ENCODE measurements around the gene IMMP2L. TPM values are rescaled to one million over a fixed set of nuclear protein-coding genes. Genes with fewer than 3 reads are reported as not detected.
A peak's percentile ranks its signal among the peaks of the same experiment; 100 is the strongest.

Gene IMMP2L
- total RNA-seq, 6 experiments from 2014 or later: 14.2 to 25.3 (median 19.7) TPM

- Histone ChIP-seq H3K4me3 (no peak overlapping the region), H3K4me1 (no peaks in the 10 kb centered on the region), H3K27me3 (no peaks in the 10 kb centered on the region), H3K27ac (no peak overlapping the region), H3K36me3 (no peaks in the 10 kb centered on the region), H3K9me3 (no peaks in the 10 kb centered on the region)
- intact Hi-C loops (cut with DNase I): no loop called here
- no peak for DNase-seq
- no peak for TF ChIP-seq CTCF (IDR thresholded peaks at IDR 0.05)
- TF ChIP-seq POLR2A (IDR thresholded peaks at IDR 0.05): no peak
- no peak for ATAC-seq
- WGBS (ENCODE audit: insufficient coverage, low coverage, low lambda C conversion rate, missing lambda C conversion rate): 62% methylated on average over 2 of the region's 2 CpGs
Observed at GRCh38 chr7:111092406-111093236, 469.7 kb downstream of the IMMP2L start.

GRCh38 chr7:111091593-111092358 lies 470.5 kb downstream of the IMMP2L start:
- ATAC-seq: peak in 2 of 4 donors; percentile 11 to 23
- H3K27ac ChIP-seq: no peak overlapping the region
- intact Hi-C loops (cut with DNase I): no loop called here

GRCh38 chr7:111090846-111091245 lies 471.4 kb downstream of the IMMP2L start, which contains the start of gene LRRN3:
Gene LRRN3 (plus strand): TSS chr7:111091127. CDS start chr7:111122773, 31,646 bp downstream.
- H3K4me3 ChIP-seq: peak within 1 kb of the TSS in 1 of 3 donors; percentile 6
- TF ChIP-seq POLR2A (IDR thresholded peaks at IDR 0.05) (no peak), CTCF (IDR thresholded peaks at IDR 0.05) (no peak)
- no peaks in the 10 kb centered on the region for H3K36me3 ChIP-seq
- DNase-seq (peak in 1 of 3 donors; percentile 44), ATAC-seq (peak; percentile 47 to 69 (median 53))
- no peaks in the 10 kb centered on the region for H3K9me3 ChIP-seq
- intact Hi-C loops (cut with DNase I): no loop called here
- no peak within 1 kb of the TSS for H3K27ac ChIP-seq
- H3K27me3 ChIP-seq: no peaks in the 10 kb centered on the region
- no peaks in the 10 kb centered on the region for H3K4me1 ChIP-seq
- 62% methylated on average over 5 of the region's 6 CpGs for WGBS (ENCODE audit: insufficient coverage, low coverage, low lambda C conversion rate, missing lambda C conversion rate)

More at GRCh38 chr7:111091593-111092358, 470.5 kb downstream of the IMMP2L start:
- H3K36me3 ChIP-seq: no peaks in the 10 kb centered on the region
- DNase-seq: no peak
- H3K4me3 ChIP-seq: no peak overlapping the region
- no peaks in the 10 kb centered on the region for H3K9me3 ChIP-seq
- no peaks in the 10 kb centered on the region for H3K4me1 ChIP-seq
- H3K27me3 ChIP-seq: no peaks in the 10 kb centered on the region
- WGBS (ENCODE audit: insufficient coverage, low coverage, low lambda C conversion rate, missing lambda C conversion rate): 47% methylated on average over 3 of the region's 3 CpGs
- no peak for TF ChIP-seq POLR2A (IDR thresholded peaks at IDR 0.05)
- TF ChIP-seq CTCF (IDR thresholded peaks at IDR 0.05): no peak

- no peaks in the 10 kb centered on the region for H3K9me3 ChIP-seq
- no peak overlapping the region for H3K27ac ChIP-seq
- DNase-seq (no peak), ATAC-seq (peak; percentile 77 to 91 (median 82))
- no peak for TF ChIP-seq POLR2A (IDR thresholded peaks at IDR 0.05)
- peak; percentile 61 to 88 (median 80) for TF ChIP-seq CTCF (IDR thresholded peaks at IDR 0.05)
- intact Hi-C loops (cut with DNase I): no loop called here
- H3K27me3 ChIP-seq: no peaks in the 10 kb centered on the region
- no peak overlapping the region for H3K4me3 ChIP-seq
- H3K36me3 ChIP-seq: no peaks in the 10 kb centered on the region
- no peaks in the 10 kb centered on the region for H3K4me1 ChIP-seq
- 17% methylated on average over 1 of the region's 1 CpG for WGBS (ENCODE audit: insufficient coverage, low coverage, low lambda C conversion rate, missing lambda C conversion rate)
Observed at GRCh38 chr7:111089822-111090426, 472.4 kb downstream of the IMMP2L start.

Data from right lobe of liver (tissue), 6 donors.